ENCODE measurements around the gene GJA1. TPM values are rescaled to one million over a fixed set of nuclear protein-coding genes. Genes with fewer than 3 reads are reported as not detected.

The GJA1 gene
- total RNA-seq, 1 experiment from 2014 or later: 528 TPM

DNA sequence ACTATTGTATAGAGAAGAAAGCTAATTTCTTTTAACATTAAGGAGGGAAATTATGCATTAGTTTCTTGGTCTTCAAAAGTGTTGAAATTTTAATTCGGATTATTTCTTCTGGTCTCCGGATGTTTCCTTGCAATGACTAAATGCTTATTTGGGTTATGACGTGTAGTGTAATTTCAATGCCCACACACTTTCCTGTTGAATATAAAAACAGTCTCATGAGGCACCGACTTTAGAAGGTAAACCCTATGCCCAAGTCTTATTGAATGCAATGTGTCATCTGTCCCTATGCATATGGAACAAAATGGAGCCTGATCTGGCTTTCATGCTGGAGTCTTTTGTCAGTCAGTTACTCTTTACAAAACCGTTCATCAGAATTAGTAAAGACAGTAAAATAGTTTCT is 17.7 kb downstream of the GJA1 start:
- no peak overlapping the region for H2AFZ ChIP-seq (ENCODE audit: low read length)
- no peak overlapping the region for H4K8ac ChIP-seq (replicated peaks; ENCODE audit: insufficient read length, low read depth, low read length)
- no peaks in the 10 kb centered on the region for H3K79me1 ChIP-seq (ENCODE audit: insufficient read depth, low read depth, low read length, poor library complexity, severe bottlenecking)
- Mint-ChIP-seq H3K4me3 (no peak overlapping the region), H3K36me3 (ENCODE audit: insufficient read depth in 1 of 3, low read depth in 3 of 3) (peaks cover 13 to 24% (median 23%) of the 10 kb centered on the region in 3 experiments), H3K4me1 (peaks cover 4 to 10% of the 10 kb centered on the region in 2 experiments; a peak in 2 of 4 replicates), H3K9me3 (no peaks in the 10 kb centered on the region), H3K27me3 (ENCODE audit: low read depth) (no peaks in the 10 kb centered on the region), H3K27ac (peak overlapping the region in 1 of 3 experiments; percentile 85; a peak in 1 of 7 replicates)
- WGBS (ENCODE audit: extremely low coverage, insufficient read length, low lambda C conversion rate): no CpG with 5 or more reads among the region's 5 CpGs
- no peaks in the 10 kb centered on the region for H4K20me1 ChIP-seq (ENCODE audit: control insufficient read depth, insufficient read depth, insufficient read length)
- no peak overlapping the region for H4K91ac ChIP-seq (ENCODE audit: insufficient read length, low read depth, low read length)
- H3T11ph ChIP-seq (ENCODE audit: low read length): no peak overlapping the region
- H3K27me3 ChIP-seq (ENCODE audit: insufficient read depth, low read length): no peaks in the 10 kb centered on the region
- H3K23me2 ChIP-seq (ENCODE audit: insufficient read length, low read depth, low read length, poor library complexity, severe bottlenecking): no peaks in the 10 kb centered on the region
- no peak overlapping the region for H4K5ac ChIP-seq (ENCODE audit: insufficient read length, low read depth, low read length)
- no peak overlapping the region for H2BK12ac ChIP-seq (ENCODE audit: insufficient read length, low read depth, low read length)
- no peak overlapping the region for H3K14ac ChIP-seq (ENCODE audit: insufficient read depth, low read length)
- H3K79me2 ChIP-seq (ENCODE audit: insufficient read depth, low read length): no peaks in the 10 kb centered on the region
- no peak overlapping the region for H3K27ac ChIP-seq (ENCODE audit: insufficient read length, low read depth, low read length)
- no peaks in the 10 kb centered on the region for H3K9me3 ChIP-seq (ENCODE audit: control insufficient read depth, low read depth, low read length)
- H3K18ac ChIP-seq (ENCODE audit: insufficient read length, low read depth, low read length): no peak overlapping the region
- H3K4ac ChIP-seq (ENCODE audit: low read depth, low read length): no peak overlapping the region
- no peak overlapping the region for H2BK5ac ChIP-seq (ENCODE audit: insufficient read length, low read length)
- no peak overlapping the region for H3K56ac ChIP-seq (ENCODE audit: insufficient read length, low read depth, low read length)
- no peaks in the 10 kb centered on the region; the same call in 1 of the 2 replicates for H3K4me1 ChIP-seq (ENCODE audit: insufficient read depth, low read length)
- no peak overlapping the region for H3K23ac ChIP-seq (ENCODE audit: insufficient read length, low read depth, low read length)
- H2AK5ac ChIP-seq (ENCODE audit: insufficient read length, low read length): no peak overlapping the region
- no peak overlapping the region for H2BK20ac ChIP-seq (ENCODE audit: low read depth, low read length, poor library complexity, severe bottlenecking)
- H3K4me2 ChIP-seq (ENCODE audit: insufficient read depth, insufficient read length, low read length): no peak overlapping the region
- no peak overlapping the region for H2BK15ac ChIP-seq (ENCODE audit: low read depth, low read length)
- TF ChIP-seq CTCF (conservative IDR thresholded peaks at IDR 0.05): no peak
- DNase-seq: no peak
- H2BK120ac ChIP-seq (ENCODE audit: low read depth, low read length, poor library complexity, severe bottlenecking): no peak overlapping the region
- no peak overlapping the region for H3K9ac ChIP-seq (ENCODE audit: extremely low read depth, insufficient read length, low read length)

Measured in H9 (cell line).